GM12891 (cell line): ENCODE data around the gene GPX1.

Experiments
- PAX5 ChIP-seq: IDR thresholded peaks from 2 replicates; pipeline ENCODE4 v1.6.1; 2011; ENCODE audit warnings: low read length, moderate library complexity, mild to moderate bottlenecking; ENCODE audit not compliant: insufficient read depth, severe bottlenecking
- POLR2A ChIP-seq: IDR thresholded peaks from 2 replicates; pipeline ENCODE4 v1.6.1; 2011; ENCODE audit warnings: low read depth, low read length, control low read depth
- POLR2AphosphoS5 ChIP-seq: IDR thresholded peaks from 2 replicates; pipeline ENCODE4 v1.6.1; 2011; ENCODE audit warnings: low read depth, low read length, control low read depth
- SPI1 ChIP-seq: IDR thresholded peaks from 2 replicates; pipeline ENCODE4 v1.6.1; 2011; ENCODE audit warnings: low read depth, low read length, control low read depth
- TAF1 ChIP-seq: IDR thresholded peaks from 2 replicates; pipeline ENCODE4 v1.6.1; 2011; ENCODE audit warnings: low read depth, low read length, control low read depth

DNA sequence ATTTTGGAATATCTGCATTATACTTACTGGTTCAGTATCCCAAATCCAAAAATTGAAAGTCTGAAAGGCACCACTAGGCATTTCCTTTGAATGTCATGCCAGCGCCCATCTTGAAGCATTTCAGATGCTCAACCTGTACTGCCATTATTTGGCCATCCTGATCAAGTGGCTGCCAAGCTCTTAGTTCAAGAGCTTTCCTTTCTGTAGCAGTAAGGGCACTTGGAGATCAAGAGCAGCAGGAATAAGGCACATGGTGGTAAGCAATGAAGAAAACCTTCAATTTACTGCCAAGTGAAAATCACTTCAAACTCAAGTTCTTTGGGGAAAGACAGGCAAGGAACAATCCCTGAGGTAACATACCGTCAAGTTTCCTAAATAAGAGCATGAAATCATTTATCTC lies 43.6 kb upstream of the GPX1 start:
- TF ChIP-seq POLR2A (no peak), SPI1 (no peak), POLR2AphosphoS5 (no peak), PAX5 (no peak), TAF1 (no peak)
